HepG2 (cell line): ENCODE results near the gene ROM1. TPM values are rescaled to one million over a fixed set of nuclear protein-coding genes. Genes with fewer than 3 reads are reported as not detected.

Experiments
- FOXC1 ChIP-seq: sonication (generic); formaldehyde crosslinking; IDR thresholded peaks from 2 replicates; pipeline ENCODE4 v1.8.0; 2022; ENCODE audit warnings: mild to moderate bottlenecking, missing genetic modification reagents, borderline replicate concordance
- HOXA3 ChIP-seq: sonication (generic); formaldehyde crosslinking; IDR thresholded peaks from 2 replicates; pipeline ENCODE4 v1.5.0; 2020; ENCODE audit warnings: missing genetic modification reagents
- KAT7 ChIP-seq: IDR thresholded peaks from 2 replicates; pipeline ENCODE4 v1.6.1; 2018; ENCODE audit warnings: borderline replicate concordance, missing compliant biosample characterization
- MIER2 ChIP-seq: IDR thresholded peaks from 2 replicates; pipeline ENCODE4 v1.6.1; 2016; ENCODE audit warnings: missing biosample characterization, missing genetic modification reagents
- PHF21A ChIP-seq: sonication (generic); formaldehyde crosslinking; IDR thresholded peaks from 2 replicates; pipeline ENCODE4 v1.5.0; 2020; ENCODE audit warnings: mild to moderate bottlenecking, missing genetic modification reagents
- POLR2AphosphoS2 ChIP-seq: IDR thresholded peaks from 2 replicates; pipeline ENCODE4 v1.6.1; 2011; ENCODE audit warnings: low read depth, low read length, improper control_type of control experiment
- POLR2G ChIP-seq: fragments of 200-400 bp; formaldehyde crosslinking; IDR thresholded peaks from 2 replicates; pipeline ENCODE4 v1.6.1; 2018; ENCODE audit warnings: mild to moderate bottlenecking, low read depth, low read length, moderate library complexity
- RELA ChIP-seq: sonication (generic); formaldehyde crosslinking; IDR thresholded peaks from 2 replicates; pipeline ENCODE4 v1.4.0; 2020; ENCODE audit warnings: missing genetic modification reagents
- RXRA ChIP-seq: sonication (generic); formaldehyde crosslinking; IDR thresholded peaks from 2 replicates; pipeline ENCODE4 v1.5.1; 2020; ENCODE audit warnings: missing genetic modification reagents
- SMAD1 ChIP-seq: sonication (generic); formaldehyde crosslinking; IDR thresholded peaks from 2 replicates; pipeline ENCODE4 v1.4.0; 2020; ENCODE audit warnings: missing genetic modification reagents, low read depth, mild to moderate bottlenecking, borderline replicate concordance
- SMARCC2 ChIP-seq: fragments of 450-650 bp; IDR thresholded peaks from 2 replicates; pipeline ENCODE4 v1.6.1; 2017; ENCODE audit warnings: antibody characterized with exemption, mild to moderate bottlenecking
- SNRNP70 ChIP-seq: fragments of 200-400 bp; formaldehyde crosslinking; IDR thresholded peaks from 2 replicates; pipeline ENCODE4 v1.6.1; 2017; ENCODE audit warnings: mild to moderate bottlenecking, low read depth, low read length, moderate library complexity
- SRSF1 ChIP-seq: fragments of 200-400 bp; formaldehyde crosslinking; optimal IDR thresholded peaks from 2 replicates; pipeline ENCODE3; 2017; ENCODE audit warnings: mild to moderate bottlenecking, low read depth, low read length, moderate library complexity
- TAF1 ChIP-seq: sonication (generic); formaldehyde crosslinking; IDR thresholded peaks from 2 replicates; pipeline ENCODE4 v1.4.0; 2020; ENCODE audit warnings: missing genetic modification reagents
- ZC3H4 ChIP-seq: sonication (generic); formaldehyde crosslinking; IDR thresholded peaks from 2 replicates; pipeline ENCODE4 v1.4.0; 2020; ENCODE audit warnings: missing genetic modification reagents, borderline replicate concordance
- ZNF382 ChIP-seq: sonication (generic); formaldehyde crosslinking; IDR thresholded peaks from 2 replicates; pipeline ENCODE4 v1.5.0; 2020; ENCODE audit warnings: missing genetic modification reagents, mild to moderate bottlenecking, borderline replicate concordance
- ZNF484 ChIP-seq: sonication (generic); formaldehyde crosslinking; IDR thresholded peaks from 2 replicates; pipeline ENCODE4 v1.5.1; 2020; ENCODE audit warnings: mild to moderate bottlenecking, low read depth, missing genetic modification reagents, borderline replicate concordance
- ZNF674 ChIP-seq: sonication (generic); formaldehyde crosslinking; IDR thresholded peaks from 2 replicates; pipeline ENCODE4 v1.5.0; 2020; ENCODE audit warnings: low read depth, mild to moderate bottlenecking, missing genetic modification reagents
- ZNF747 ChIP-seq: sonication (generic); formaldehyde crosslinking; IDR thresholded peaks from 2 replicates; pipeline ENCODE4 v1.8.1; 2023; ENCODE audit warnings: missing genetic modification reagents, mild to moderate bottlenecking, borderline replicate concordance
- ZSCAN22 ChIP-seq: sonication (generic); formaldehyde crosslinking; IDR thresholded peaks from 2 replicates; pipeline ENCODE4 v1.4.0; 2020; ENCODE audit warnings: mild to moderate bottlenecking, missing genetic modification reagents
- ZSCAN9 ChIP-seq: IDR thresholded peaks from 2 replicates; pipeline ENCODE4 v1.6.1; 2016; ENCODE audit warnings: borderline replicate concordance
- polyA plus RNA-seq, 8 experiments: library from polyadenylated mRNA; depleted of rRNA in 3 of 8; stranded (reverse) in 7 of 8; unstranded in 1 of 8; fragments of >200 nt; fragmentation: Illumina TruSeq in 4 of 8; extraction: Trizol in 4 of 8; gene quantifications; 2 replicates each; pipeline versions ENCODE4 v1.2.1 to v1.2.3, GENCODE V29; 2011 to 2016; ENCODE audit warnings: low read depth in 4 of 8, missing spikeins in 1 of 8, mixed read lengths in 1 of 8; ENCODE audit not compliant: insufficient read depth in 1 of 8
- total RNA-seq, 5 experiments: library from RNA; depleted of rRNA; stranded (reverse); fragments of >200 nt; fragmentation: Illumina TruSeq; extraction: Trizol; gene quantifications; 2 replicates each; pipeline ENCODE4 v1.2.3, GENCODE V29; 2016; ENCODE audit warnings: low read depth in 1 of 5
- TF ChIP-seq, protein P1 (sequence below): IDR thresholded peaks from 2 replicates; pipeline ENCODE4 v1.6.1; 2016; ENCODE audit warnings: low read depth, control low read depth
- TF ChIP-seq, protein P2 (sequence below): sonication (generic); formaldehyde crosslinking; IDR thresholded peaks from 2 replicates; pipeline ENCODE4 v1.4.0; 2020; ENCODE audit warnings: missing genetic modification reagents, mild to moderate bottlenecking, borderline replicate concordance
- TF ChIP-seq, protein P3 (sequence below): sonication (generic); formaldehyde crosslinking; IDR thresholded peaks from 2 replicates; pipeline ENCODE4 v1.5.0; 2020; ENCODE audit warnings: missing genetic modification reagents
- TF ChIP-seq, protein P4 (sequence below): sonication (generic); formaldehyde crosslinking; IDR thresholded peaks from 2 replicates; pipeline ENCODE4 v1.5.1; 2020; ENCODE audit warnings: missing genetic modification reagents, mild to moderate bottlenecking, borderline replicate concordance

Gene ROM1
- total and polyA plus RNA-seq, 2 of the 13 experiments (the other 11 are each of a cell fraction or from before 2014, with no cell fraction given), result 1.2 to 2.4 TPM

DNA sequence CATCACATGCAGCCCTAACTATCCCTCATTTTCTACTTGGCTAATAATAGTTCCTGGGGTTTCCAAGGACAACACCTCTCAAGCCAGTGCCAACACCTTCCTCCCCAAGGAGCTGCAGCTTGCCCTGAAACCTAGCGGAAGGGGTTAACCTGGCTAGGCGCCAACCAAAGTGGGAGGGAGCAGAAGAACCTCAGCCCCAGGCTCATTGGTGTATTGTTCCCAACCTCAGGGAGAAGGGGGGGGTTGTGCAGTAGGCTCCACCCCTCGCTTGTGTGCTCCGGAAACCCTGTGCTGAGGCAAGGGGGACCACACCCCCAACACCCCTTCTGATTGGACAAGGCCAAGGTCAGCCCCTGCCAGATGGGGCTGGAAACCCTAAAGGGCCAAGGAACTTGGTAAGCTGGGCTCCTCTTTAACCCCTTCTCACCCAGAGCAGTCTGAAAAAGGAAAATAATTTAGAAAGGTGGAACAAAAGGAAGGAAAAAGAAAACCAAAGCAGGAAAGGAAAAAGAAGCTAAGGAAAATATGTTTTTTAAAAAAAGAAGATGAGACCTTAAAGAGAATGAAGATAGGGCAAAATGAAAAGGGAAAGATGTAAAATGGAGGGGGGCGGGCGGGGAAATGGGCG is 13.9 kb upstream of the ROM1 start (continued):
- TF ChIP-seq POLR2AphosphoS2 (no peak), SNRNP70 (no peak), ZNF674 (CRISPR knock-in tag) (no peak), RXRA (CRISPR knock-in tag) (0 out of 2 replicates have a peak, but pooled peaks have one; percentile 25), PHF21A (CRISPR knock-in tag) (peak; percentile 86), ZSCAN22 (CRISPR knock-in tag) (no peak), ZSCAN9 (CRISPR knock-in tag) (no peak), ZC3H4 (CRISPR knock-in tag) (no peak), ZNF747 (CRISPR knock-in tag) (no peak), KAT7 (no peak), HOXA3 (peak; percentile 78), FOXC1 (no peak), SRSF1 (no peak), SMAD1 (CRISPR knock-in tag) (no peak), RELA (no peak), MIER2 (CRISPR knock-in tag) (no peak), ZNF484 (no peak), POLR2G (peak; percentile 34; the same call in 1 of the 2 replicates), ZNF382 (CRISPR knock-in tag) (no peak), SMARCC2 (no peak), TAF1 (CRISPR knock-in tag) (no peak)
- TF ChIP-seq, protein P1, sequence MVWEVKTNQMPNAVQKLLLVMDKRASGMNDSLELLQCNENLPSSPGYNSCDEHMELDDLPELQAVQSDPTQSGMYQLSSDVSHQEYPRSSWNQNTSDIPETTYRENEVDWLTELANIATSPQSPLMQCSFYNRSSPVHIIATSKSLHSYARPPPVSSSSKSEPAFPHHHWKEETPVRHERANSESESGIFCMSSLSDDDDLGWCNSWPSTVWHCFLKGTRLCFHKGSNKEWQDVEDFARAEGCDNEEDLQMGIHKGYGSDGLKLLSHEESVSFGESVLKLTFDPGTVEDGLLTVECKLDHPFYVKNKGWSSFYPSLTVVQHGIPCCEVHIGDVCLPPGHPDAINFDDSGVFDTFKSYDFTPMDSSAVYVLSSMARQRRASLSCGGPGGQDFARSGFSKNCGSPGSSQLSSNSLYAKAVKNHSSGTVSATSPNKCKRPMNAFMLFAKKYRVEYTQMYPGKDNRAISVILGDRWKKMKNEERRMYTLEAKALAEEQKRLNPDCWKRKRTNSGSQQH, result 0 out of 2 replicates have a peak, but pooled peaks have one; percentile 48
- TF ChIP-seq, protein P2, sequence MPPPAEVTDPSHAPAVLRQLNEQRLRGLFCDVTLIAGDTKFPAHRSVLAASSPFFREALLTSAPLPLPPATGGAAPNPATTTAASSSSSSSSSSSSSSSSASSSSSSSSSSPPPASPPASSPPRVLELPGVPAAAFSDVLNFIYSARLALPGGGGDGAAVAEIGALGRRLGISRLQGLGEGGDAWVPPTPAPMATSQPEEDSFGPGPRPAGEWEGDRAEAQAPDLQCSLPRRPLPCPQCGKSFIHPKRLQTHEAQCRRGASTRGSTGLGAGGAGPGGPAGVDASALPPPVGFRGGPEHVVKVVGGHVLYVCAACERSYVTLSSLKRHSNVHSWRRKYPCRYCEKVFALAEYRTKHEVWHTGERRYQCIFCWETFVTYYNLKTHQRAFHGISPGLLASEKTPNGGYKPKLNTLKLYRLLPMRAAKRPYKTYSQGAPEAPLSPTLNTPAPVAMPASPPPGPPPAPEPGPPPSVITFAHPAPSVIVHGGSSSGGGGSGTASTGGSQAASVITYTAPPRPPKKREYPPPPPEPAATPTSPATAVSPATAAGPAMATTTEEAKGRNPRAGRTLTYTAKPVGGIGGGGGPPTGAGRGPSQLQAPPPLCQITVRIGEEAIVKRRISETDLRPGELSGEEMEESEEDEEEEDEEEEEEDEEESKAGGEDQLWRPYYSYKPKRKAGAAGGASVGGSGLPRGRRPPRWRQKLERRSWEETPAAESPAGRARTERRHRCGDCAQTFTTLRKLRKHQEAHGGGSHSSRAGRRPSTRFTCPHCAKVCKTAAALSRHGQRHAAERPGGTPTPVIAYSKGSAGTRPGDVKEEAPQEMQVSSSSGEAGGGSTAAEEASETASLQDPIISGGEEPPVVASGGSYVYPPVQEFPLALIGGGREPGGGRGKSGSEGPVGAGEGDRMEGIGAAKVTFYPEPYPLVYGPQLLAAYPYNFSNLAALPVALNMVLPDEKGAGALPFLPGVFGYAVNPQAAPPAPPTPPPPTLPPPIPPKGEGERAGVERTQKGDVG (CRISPR knock-in tag), result no peak
- TF ChIP-seq, protein P3, sequence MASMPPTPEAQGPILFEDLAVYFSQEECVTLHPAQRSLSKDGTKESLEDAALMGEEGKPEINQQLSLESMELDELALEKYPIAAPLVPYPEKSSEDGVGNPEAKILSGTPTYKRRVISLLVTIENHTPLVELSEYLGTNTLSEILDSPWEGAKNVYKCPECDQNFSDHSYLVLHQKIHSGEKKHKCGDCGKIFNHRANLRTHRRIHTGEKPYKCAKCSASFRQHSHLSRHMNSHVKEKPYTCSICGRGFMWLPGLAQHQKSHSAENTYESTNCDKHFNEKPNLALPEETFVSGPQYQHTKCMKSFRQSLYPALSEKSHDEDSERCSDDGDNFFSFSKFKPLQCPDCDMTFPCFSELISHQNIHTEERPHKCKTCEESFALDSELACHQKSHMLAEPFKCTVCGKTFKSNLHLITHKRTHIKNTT (CRISPR knock-in tag), result no peak
- TF ChIP-seq, protein P4, sequence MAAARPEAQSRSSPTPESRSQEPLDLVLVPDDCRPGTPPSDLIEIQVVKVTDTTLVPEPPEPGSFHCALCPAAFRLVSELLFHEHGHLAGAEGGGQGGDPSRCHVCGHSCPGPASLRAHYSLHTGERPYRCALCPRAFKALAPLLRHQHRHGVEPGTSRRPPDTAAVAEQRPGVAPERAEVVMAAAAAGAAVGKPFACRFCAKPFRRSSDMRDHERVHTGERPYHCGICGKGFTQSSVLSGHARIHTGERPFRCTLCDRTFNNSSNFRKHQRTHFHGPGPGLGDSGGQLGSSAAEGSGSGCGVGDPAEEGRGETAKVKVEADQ (CRISPR knock-in tag), result no peak
